Measurements from ENCODE around the gene MINPP1.

GRCh38 chr10:87531908-87532622 lies 27.4 kb downstream of the MINPP1 start:
- no peak for TF ChIP-seq CTCF (IDR thresholded peaks at IDR 0.05)
- peak in 1 of 2 donors; percentile 11 for TF ChIP-seq POLR2AphosphoS5 (IDR thresholded peaks at IDR 0.05; ENCODE audit: insufficient read depth in 1 of 2, low read depth in 1 of 2)
- TF ChIP-seq POLR2A (IDR thresholded peaks at IDR 0.05) = no peak

Data from vagina (tissue), 2 donors.